ENCODE results near the gene FGD5. TPM values are rescaled to one million over a fixed set of nuclear protein-coding genes. Genes with fewer than 3 reads are reported as not detected.

FGD5 gene
- polyA plus RNA-seq, 1 donor (not counting 4 experiments of a cell fraction or from before 2014, with no cell fraction given): not detected

DNA sequence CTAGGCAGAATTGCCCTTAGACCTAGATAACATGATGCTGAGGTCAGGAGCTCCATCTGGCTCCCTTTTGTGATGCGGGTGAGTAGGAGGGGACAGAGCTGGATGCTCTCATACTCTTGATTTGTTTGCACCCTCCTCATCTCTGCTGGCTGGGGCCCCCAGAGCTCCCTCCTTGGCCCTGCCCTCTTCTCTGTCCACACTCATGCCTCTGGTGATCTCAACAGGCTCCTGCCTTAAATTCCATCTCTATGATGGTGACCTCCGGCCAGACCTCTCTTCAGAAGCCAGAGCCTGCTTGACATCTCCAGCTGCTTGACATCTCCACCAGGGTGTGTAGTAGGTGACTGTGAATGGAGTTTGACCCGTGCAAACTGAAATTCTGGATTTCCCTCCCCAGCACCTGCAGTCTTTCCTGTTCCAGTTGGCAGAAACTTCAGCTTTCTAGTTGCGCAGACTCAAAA, 4.3 kb upstream of the FGD5 start:
- H3K9me1 ChIP-seq (ENCODE audit: control insufficient read depth, extremely low read depth, insufficient read depth, low read length): no peaks in the 10 kb centered on the region
- DNase-seq (ENCODE audit: low read depth, low spot score): no peak
- H3K4me1 ChIP-seq (ENCODE audit: control insufficient read depth, extremely low read depth, insufficient read depth, low read length): no peaks in the 10 kb centered on the region
- no peak overlapping the region for H3K4me3 ChIP-seq (ENCODE audit: control insufficient read depth in 2 of 3, extremely low read depth in 1 of 3, insufficient read depth in 2 of 3, low read depth in 1 of 3, low read length in 3 of 3)
- H3K9me3 ChIP-seq (ENCODE audit: control insufficient read depth, low read depth, low read length): no peaks in the 10 kb centered on the region
- FAIRE-seq: no peak
- peaks cover 3% of the 10 kb centered on the region for H4K20me1 ChIP-seq (ENCODE audit: control insufficient read depth, extremely low read depth, insufficient read depth, low read length)
- H3K79me2 ChIP-seq (ENCODE audit: control insufficient read depth, insufficient read depth, low read length): no peaks in the 10 kb centered on the region
- peaks cover 54% of the 10 kb centered on the region for H3K27me3 ChIP-seq (ENCODE audit: control insufficient read depth, extremely low read depth, insufficient read depth, low read length)
- TF ChIP-seq CTCF (optimal IDR thresholded peaks at IDR 0.05 in 1 of 3, IDR thresholded peaks at IDR 0.05 in 1 of 3, conservative IDR thresholded peaks at IDR 0.05 in 1 of 3; ENCODE audit: extremely low read depth in 1 of 3, insufficient read depth in 2 of 3, low read length in 3 of 3) (no peak), EZH2 (IDR thresholded peaks at IDR 0.05; ENCODE audit: low read length) (no peak)
- dilution Hi-C loops (cut with MboI; ENCODE audit: extremely low pct_ligation_motif_present, low sequenced_read_pairs): no loop called here
- no peak overlapping the region for H3K4me2 ChIP-seq (ENCODE audit: control insufficient read depth, extremely low read depth, insufficient read depth, low read depth, low read length)
- H3K9ac ChIP-seq (ENCODE audit: control insufficient read depth, extremely low read depth, insufficient read depth, low read length): no peak overlapping the region
- no peak overlapping the region for H2AFZ ChIP-seq (ENCODE audit: control insufficient read depth, low read length)
- H3K36me3 ChIP-seq (ENCODE audit: control insufficient read depth in 2 of 2, extremely low read depth in 1 of 2, insufficient read depth in 2 of 2, low read length in 2 of 2): no peaks in the 10 kb centered on the region
- H3K27ac ChIP-seq (ENCODE audit: control insufficient read depth, insufficient read depth, low read length): no peak overlapping the region

- Histone ChIP-seq H3K9ac (ENCODE audit: control insufficient read depth, extremely low read depth, insufficient read depth, low read length) (no peak overlapping the region), H2AFZ (ENCODE audit: control insufficient read depth, low read length) (no peak overlapping the region), H3K4me1 (ENCODE audit: control insufficient read depth, extremely low read depth, insufficient read depth, low read length) (no peaks in the 10 kb centered on the region), H3K4me3 (ENCODE audit: control insufficient read depth in 2 of 3, extremely low read depth in 1 of 3, insufficient read depth in 2 of 3, low read depth in 1 of 3, low read length in 3 of 3) (no peak overlapping the region), H4K20me1 (ENCODE audit: control insufficient read depth, extremely low read depth, insufficient read depth, low read length) (no peaks in the 10 kb centered on the region), H3K4me2 (ENCODE audit: control insufficient read depth, extremely low read depth, insufficient read depth, low read depth, low read length) (no peak overlapping the region), H3K36me3 (ENCODE audit: control insufficient read depth in 2 of 2, extremely low read depth in 1 of 2, insufficient read depth in 2 of 2, low read length in 2 of 2) (no peaks in the 10 kb centered on the region), H3K9me1 (ENCODE audit: control insufficient read depth, extremely low read depth, insufficient read depth, low read length) (no peaks in the 10 kb centered on the region), H3K79me2 (ENCODE audit: control insufficient read depth, insufficient read depth, low read length) (no peaks in the 10 kb centered on the region), H3K9me3 (ENCODE audit: control insufficient read depth, low read depth, low read length) (no peaks in the 10 kb centered on the region), H3K27ac (ENCODE audit: control insufficient read depth, insufficient read depth, low read length) (no peak overlapping the region), H3K27me3 (ENCODE audit: control insufficient read depth, extremely low read depth, insufficient read depth, low read length) (peaks cover 39% of the 10 kb centered on the region)
- dilution Hi-C loops (cut with MboI; ENCODE audit: extremely low pct_ligation_motif_present, low sequenced_read_pairs): no loop called here
- FAIRE-seq (no peak), DNase-seq (ENCODE audit: low read depth, low spot score) (no peak)
- TF ChIP-seq CTCF (optimal IDR thresholded peaks at IDR 0.05 in 1 of 3, IDR thresholded peaks at IDR 0.05 in 1 of 3, conservative IDR thresholded peaks at IDR 0.05 in 1 of 3; ENCODE audit: extremely low read depth in 1 of 3, insufficient read depth in 2 of 3, low read length in 3 of 3): no peak
Observed at GRCh38 chr3:14816359-14816758, 2.4 kb upstream of the FGD5 start.

Data from keratinocyte (primary cell).